ENCODE measurements around the gene TOR3A. TPM values are rescaled to one million over a fixed set of nuclear protein-coding genes. Genes with fewer than 3 reads are reported as not detected.

TOR3A gene
- total and polyA plus RNA-seq, 2 of the 13 experiments (the other 11 are each of a cell fraction or from before 2014, with no cell fraction given), result 14.7 to 28.4 TPM

DNA sequence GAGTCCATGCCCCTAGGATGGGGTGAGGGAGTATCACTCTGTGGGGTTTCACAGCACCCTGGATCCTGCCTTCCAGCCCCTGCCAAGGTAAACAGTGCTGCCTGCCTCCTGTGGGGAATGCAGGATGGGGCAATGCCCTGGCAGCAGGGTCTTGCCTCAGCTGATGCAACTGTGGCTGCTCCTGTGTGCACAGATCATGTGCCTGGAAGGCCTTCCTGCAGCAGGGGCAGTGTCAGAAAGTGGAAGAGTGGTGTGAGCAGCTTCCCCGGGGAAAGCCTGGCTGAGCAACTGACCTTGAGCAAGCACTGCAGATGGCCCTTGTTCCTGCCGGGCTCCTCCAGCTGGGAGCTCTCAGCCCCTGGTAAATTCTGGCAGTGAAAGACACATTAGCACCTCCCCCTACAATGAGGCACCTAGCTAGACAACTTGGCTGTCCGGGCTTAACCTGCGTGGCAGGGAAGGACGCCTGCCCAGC, 9.9 kb downstream of the TOR3A start (continued):
- TF ChIP-seq, protein P1, sequence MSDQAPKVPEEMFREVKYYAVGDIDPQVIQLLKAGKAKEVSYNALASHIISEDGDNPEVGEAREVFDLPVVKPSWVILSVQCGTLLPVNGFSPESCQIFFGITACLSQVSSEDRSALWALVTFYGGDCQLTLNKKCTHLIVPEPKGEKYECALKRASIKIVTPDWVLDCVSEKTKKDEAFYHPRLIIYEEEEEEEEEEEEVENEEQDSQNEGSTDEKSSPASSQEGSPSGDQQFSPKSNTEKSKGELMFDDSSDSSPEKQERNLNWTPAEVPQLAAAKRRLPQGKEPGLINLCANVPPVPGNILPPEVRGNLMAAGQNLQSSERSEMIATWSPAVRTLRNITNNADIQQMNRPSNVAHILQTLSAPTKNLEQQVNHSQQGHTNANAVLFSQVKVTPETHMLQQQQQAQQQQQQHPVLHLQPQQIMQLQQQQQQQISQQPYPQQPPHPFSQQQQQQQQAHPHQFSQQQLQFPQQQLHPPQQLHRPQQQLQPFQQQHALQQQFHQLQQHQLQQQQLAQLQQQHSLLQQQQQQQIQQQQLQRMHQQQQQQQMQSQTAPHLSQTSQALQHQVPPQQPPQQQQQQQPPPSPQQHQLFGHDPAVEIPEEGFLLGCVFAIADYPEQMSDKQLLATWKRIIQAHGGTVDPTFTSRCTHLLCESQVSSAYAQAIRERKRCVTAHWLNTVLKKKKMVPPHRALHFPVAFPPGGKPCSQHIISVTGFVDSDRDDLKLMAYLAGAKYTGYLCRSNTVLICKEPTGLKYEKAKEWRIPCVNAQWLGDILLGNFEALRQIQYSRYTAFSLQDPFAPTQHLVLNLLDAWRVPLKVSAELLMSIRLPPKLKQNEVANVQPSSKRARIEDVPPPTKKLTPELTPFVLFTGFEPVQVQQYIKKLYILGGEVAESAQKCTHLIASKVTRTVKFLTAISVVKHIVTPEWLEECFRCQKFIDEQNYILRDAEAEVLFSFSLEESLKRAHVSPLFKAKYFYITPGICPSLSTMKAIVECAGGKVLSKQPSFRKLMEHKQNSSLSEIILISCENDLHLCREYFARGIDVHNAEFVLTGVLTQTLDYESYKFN (CRISPR knock-in tag; conservative IDR thresholded peaks at IDR 0.05), result peak; percentile 43
- TF ChIP-seq XBP1 (CRISPR knock-in tag; IDR thresholded peaks at IDR 0.05) (no peak), YEATS2 (CRISPR knock-in tag; IDR thresholded peaks at IDR 0.05; ENCODE audit: borderline replicate concordance) (no peak; the same call in 1 of the 2 replicates), ATF7-NPFF (CRISPR knock-in tag; IDR thresholded peaks at IDR 0.05; ENCODE audit: low read depth) (no peak), ZNF124 (CRISPR knock-in tag; IDR thresholded peaks at IDR 0.05) (no peak), SP4 (CRISPR knock-in tag; IDR thresholded peaks at IDR 0.05) (0 out of 2 replicates have a peak, but pooled peaks have one; percentile 18), KDM2A (CRISPR knock-in tag; IDR thresholded peaks at IDR 0.05; ENCODE audit: borderline replicate concordance, low read depth) (peak; percentile 67; the same call in 1 of the 2 replicates), DR1 (CRISPR knock-in tag; IDR thresholded peaks at IDR 0.05) (no peak), FOXA3 (CRISPR knock-in tag; IDR thresholded peaks at IDR 0.05) (peak; percentile 86), GZF1 (CRISPR knock-in tag; IDR thresholded peaks at IDR 0.05) (no peak), ZMAT3 (CRISPR knock-in tag; conservative IDR thresholded peaks at IDR 0.05) (no peak), ZNF777 (CRISPR knock-in tag; IDR thresholded peaks at IDR 0.05) (no peak), ZNF564 (CRISPR knock-in tag; IDR thresholded peaks at IDR 0.05) (no peak), HCFC1 (IDR thresholded peaks at IDR 0.05; ENCODE audit: low read depth, low read length) (no peak), ZC3H4 (CRISPR knock-in tag; IDR thresholded peaks at IDR 0.05; ENCODE audit: borderline replicate concordance) (no peak), HNF4G (IDR thresholded peaks at IDR 0.05; ENCODE audit: borderline replicate concordance, low read depth, low read length) (no peak), HNF4G (CRISPR knock-in tag; IDR thresholded peaks at IDR 0.05; ENCODE audit: borderline replicate concordance, low read depth) (no peak), HNRNPL (IDR thresholded peaks at IDR 0.05; ENCODE audit: low read depth, low read length) (peak; percentile 91), RFX1 (IDR thresholded peaks at IDR 0.05) (no peak), ATF7 (IDR thresholded peaks at IDR 0.05) (no peak), ATF7 (CRISPR knock-in tag; IDR thresholded peaks at IDR 0.05) (no peak), ZBTB1 (CRISPR knock-in tag; IDR thresholded peaks at IDR 0.05; ENCODE audit: borderline replicate concordance) (no peak), NFYC (CRISPR knock-in tag; IDR thresholded peaks at IDR 0.05) (no peak)
- TF ChIP-seq, protein P2, sequence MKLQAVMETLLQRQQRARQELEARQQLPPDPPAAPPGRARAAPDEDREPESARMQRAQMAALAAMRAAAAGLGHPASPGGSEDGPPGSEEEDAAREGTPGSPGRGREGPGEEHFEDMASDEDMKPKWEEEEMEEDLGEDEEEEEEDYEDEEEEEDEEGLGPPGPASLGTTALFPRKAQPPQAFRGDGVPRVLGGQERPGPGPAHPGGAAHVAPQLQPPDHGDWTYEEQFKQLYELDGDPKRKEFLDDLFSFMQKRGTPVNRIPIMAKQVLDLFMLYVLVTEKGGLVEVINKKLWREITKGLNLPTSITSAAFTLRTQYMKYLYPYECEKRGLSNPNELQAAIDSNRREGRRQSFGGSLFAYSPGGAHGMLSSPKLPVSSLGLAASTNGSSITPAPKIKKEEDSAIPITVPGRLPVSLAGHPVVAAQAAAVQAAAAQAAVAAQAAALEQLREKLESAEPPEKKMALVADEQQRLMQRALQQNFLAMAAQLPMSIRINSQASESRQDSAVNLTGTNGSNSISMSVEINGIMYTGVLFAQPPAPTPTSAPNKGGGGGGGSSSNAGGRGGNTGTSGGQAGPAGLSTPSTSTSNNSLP (IDR thresholded peaks at IDR 0.05; ENCODE audit: low read depth, low read length), result no peak
- TF ChIP-seq, protein P3, sequence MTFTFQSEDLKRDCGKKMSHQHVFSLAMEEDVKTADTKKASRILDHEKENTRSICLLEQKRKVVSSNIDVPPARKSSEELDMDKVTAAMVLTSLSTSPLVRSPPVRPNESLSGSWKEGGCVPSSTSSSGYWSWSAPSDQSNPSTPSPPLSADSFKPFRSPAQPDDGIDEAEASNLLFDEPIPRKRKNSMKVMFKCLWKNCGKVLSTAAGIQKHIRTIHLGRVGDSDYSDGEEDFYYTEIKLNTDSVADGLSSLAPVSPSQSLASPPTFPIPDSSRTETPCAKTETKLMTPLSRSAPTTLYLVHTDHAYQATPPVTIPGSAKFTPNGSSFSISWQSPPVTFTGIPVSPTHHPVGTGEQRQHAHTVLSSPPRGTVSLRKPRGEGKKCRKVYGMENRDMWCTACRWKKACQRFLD (CRISPR knock-in tag; IDR thresholded peaks at IDR 0.05; ENCODE audit: borderline replicate concordance), result no peak
- TF ChIP-seq, protein P4, sequence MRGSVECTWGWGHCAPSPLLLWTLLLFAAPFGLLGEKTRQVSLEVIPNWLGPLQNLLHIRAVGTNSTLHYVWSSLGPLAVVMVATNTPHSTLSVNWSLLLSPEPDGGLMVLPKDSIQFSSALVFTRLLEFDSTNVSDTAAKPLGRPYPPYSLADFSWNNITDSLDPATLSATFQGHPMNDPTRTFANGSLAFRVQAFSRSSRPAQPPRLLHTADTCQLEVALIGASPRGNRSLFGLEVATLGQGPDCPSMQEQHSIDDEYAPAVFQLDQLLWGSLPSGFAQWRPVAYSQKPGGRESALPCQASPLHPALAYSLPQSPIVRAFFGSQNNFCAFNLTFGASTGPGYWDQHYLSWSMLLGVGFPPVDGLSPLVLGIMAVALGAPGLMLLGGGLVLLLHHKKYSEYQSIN (CRISPR knock-in tag; IDR thresholded peaks at IDR 0.05; ENCODE audit: borderline replicate concordance), result no peak

Measured in HepG2 (cell line).